AG10803 (cell line): ENCODE results near the gene KLKB1.

Experiments
- DNase-seq: peaks from one replicate; pipeline ENCODE4 v3.0.0; 2010; ENCODE audit warnings: low read depth
- H3K4me3 ChIP-seq: 2 replicates; pipeline ENCODE4 v1.5.1; 2011; ENCODE audit warnings: mild to moderate bottlenecking, low read length, control low read depth
- TF ChIP-seq, protein P1 (sequence below): conservative IDR thresholded peaks from 2 replicates; pipeline ENCODE4 v1.5.1; 2011; ENCODE audit warnings: mild to moderate bottlenecking, low read length, control low read depth, inconsistent platforms

The KLKB1 gene

DNA sequence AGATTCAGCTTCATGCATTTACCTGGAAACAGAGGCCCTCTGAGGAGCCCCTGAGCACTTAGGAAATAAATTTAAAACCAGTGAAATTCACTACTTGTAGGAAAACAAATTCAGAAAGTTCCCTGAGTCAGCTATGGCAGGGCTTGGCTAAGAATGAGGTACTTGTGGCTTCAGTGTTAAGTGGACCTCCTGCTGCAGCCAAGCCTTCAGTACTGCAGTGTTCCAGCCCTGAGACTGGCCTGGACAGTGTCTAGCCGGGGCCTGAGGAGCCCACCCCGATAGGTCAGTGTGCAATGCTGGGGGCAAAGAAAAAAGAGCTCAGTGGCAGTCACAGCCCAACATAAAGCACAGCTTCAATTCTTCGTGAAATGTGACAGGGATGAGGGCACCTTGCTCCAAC is 80.6 kb downstream of the KLKB1 start:
- TF ChIP-seq, protein P1, sequence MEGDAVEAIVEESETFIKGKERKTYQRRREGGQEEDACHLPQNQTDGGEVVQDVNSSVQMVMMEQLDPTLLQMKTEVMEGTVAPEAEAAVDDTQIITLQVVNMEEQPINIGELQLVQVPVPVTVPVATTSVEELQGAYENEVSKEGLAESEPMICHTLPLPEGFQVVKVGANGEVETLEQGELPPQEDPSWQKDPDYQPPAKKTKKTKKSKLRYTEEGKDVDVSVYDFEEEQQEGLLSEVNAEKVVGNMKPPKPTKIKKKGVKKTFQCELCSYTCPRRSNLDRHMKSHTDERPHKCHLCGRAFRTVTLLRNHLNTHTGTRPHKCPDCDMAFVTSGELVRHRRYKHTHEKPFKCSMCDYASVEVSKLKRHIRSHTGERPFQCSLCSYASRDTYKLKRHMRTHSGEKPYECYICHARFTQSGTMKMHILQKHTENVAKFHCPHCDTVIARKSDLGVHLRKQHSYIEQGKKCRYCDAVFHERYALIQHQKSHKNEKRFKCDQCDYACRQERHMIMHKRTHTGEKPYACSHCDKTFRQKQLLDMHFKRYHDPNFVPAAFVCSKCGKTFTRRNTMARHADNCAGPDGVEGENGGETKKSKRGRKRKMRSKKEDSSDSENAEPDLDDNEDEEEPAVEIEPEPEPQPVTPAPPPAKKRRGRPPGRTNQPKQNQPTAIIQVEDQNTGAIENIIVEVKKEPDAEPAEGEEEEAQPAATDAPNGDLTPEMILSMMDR: no peak

More for the DNA sequence above, 80.6 kb downstream of the KLKB1 start:
- no peak overlapping the region for H3K4me3 ChIP-seq
- DNase-seq: no peak
